H1 (cell line): Measurements from ENCODE around the gene AP1M2. TPM values are rescaled to one million over a fixed set of nuclear protein-coding genes. Genes with fewer than 3 reads are reported as not detected.
A peak's percentile ranks its signal among the peaks of the same experiment; 100 is the strongest.

Experiments
- ASH2L ChIP-seq: fragments of 200-600, 300-600 bp; sonication (generic); IDR thresholded peaks from one replicate; pipeline ENCODE4 v1.7.1; 2017; ENCODE audit warnings: low read length
- E2F6 ChIP-seq: IDR thresholded peaks from 2 replicates; pipeline ENCODE4 v1.6.1; 2012; ENCODE audit warnings: inconsistent platforms
- GTF2F1 ChIP-seq: IDR thresholded peaks from 2 replicates; pipeline ENCODE4 v1.6.1; 2012; ENCODE audit warnings: low read depth, low read length, improper control_type of control experiment, borderline replicate concordance
- HDAC2 ChIP-seq, 2 experiments: fragments of 300-600 bp in 1 of 2; sonication (generic) in 1 of 2; IDR thresholded peaks; 2 replicates each; pipeline ENCODE4 v1.6.1; 2011 to 2012; ENCODE audit warnings: low read depth in 2 of 2, low read length in 2 of 2, mild to moderate bottlenecking in 2 of 2, moderate library complexity in 2 of 2, borderline replicate concordance in 1 of 2, inconsistent platforms in 1 of 2
- HDAC6 ChIP-seq: IDR thresholded peaks from one replicate; pipeline ENCODE4 v1.7.1; 2012; ENCODE audit warnings: low read depth, mild to moderate bottlenecking, inconsistent platforms, low read length, moderate library complexity
- JUN ChIP-seq: IDR thresholded peaks from 2 replicates; pipeline ENCODE4 v1.6.1; 2011; ENCODE audit warnings: low read depth, mild to moderate bottlenecking, improper control_type of control experiment, low read length
- POLR2AphosphoS5 ChIP-seq: IDR thresholded peaks from 2 replicates; pipeline ENCODE4 v1.6.1; 2011; ENCODE audit warnings: low read depth, low read length
- RAD21 ChIP-seq, 2 experiments: IDR thresholded peaks in 1 of 2; conservative IDR thresholded peaks in 1 of 2; 2 replicates each; pipeline ENCODE4 v1.6.1; 2011; ENCODE audit warnings: low read depth in 2 of 2, low read length in 2 of 2, improper control_type of control experiment in 1 of 2, inconsistent platforms in 1 of 2, mild to moderate bottlenecking in 1 of 2, moderate library complexity in 1 of 2
- RBBP5 ChIP-seq: IDR thresholded peaks from 2 replicates; pipeline ENCODE4 v1.7.1; 2012; ENCODE audit warnings: low read depth, mild to moderate bottlenecking, inconsistent platforms, low read length, moderate library complexity, borderline replicate concordance
- RFX5 ChIP-seq: IDR thresholded peaks from 2 replicates; pipeline ENCODE4 v1.6.1; 2011; ENCODE audit warnings: low read depth, low read length, improper control_type of control experiment, borderline replicate concordance
- RXRA ChIP-seq: IDR thresholded peaks from 2 replicates; pipeline ENCODE4 v1.6.1; 2011; ENCODE audit warnings: low read depth, mild to moderate bottlenecking, low read length, moderate library complexity; ENCODE audit not compliant: insufficient read depth
- SAP30 ChIP-seq: fragments of 300-600 bp; sonication (generic); IDR thresholded peaks from 2 replicates; pipeline ENCODE4 v1.7.1; 2012; ENCODE audit warnings: low read length, moderate library complexity, mild to moderate bottlenecking, inconsistent platforms; ENCODE audit not compliant: insufficient read depth, insufficient replicate concordance
- SIX5 ChIP-seq: IDR thresholded peaks from 2 replicates; pipeline ENCODE4 v1.6.1; 2011; ENCODE audit warnings: mild to moderate bottlenecking, low read depth, low read length
- SUZ12 ChIP-seq: fragments of 200-600 bp; sonication (generic); IDR thresholded peaks from 2 replicates; pipeline ENCODE4 v1.6.1; 2012; ENCODE audit warnings: mild to moderate bottlenecking, inconsistent platforms, low read length, moderate library complexity, mixed read lengths
- ZNF274 ChIP-seq: IDR thresholded peaks from 2 replicates; pipeline ENCODE4 v1.7.0; 2012; ENCODE audit warnings: low read length, borderline replicate concordance; ENCODE audit errors: extremely low read depth
- polyA plus RNA-seq, 7 experiments: library from polyadenylated mRNA; depleted of rRNA in 3 of 7; stranded (reverse) in 5 of 7; unstranded in 2 of 7; fragments of >200 nt in 5 of 7; fragments of 200-250 nt in 2 of 7; gene quantifications; 1 replicate in 5 of 7; 2 replicates in 1 of 7; 4 replicates in 1 of 7; pipeline versions ENCODE4 v1.2.1 to v1.2.3, GENCODE V29; 2011 to 2013; ENCODE audit warnings: missing spikeins in 2 of 7, mixed read lengths in 2 of 7
- total RNA-seq: library from RNA; stranded (reverse); fragmentation: NEBNext Ultra II Directional; extraction: Animal tissue kit (Norgen Biotek cat#: 25700); gene quantifications from 2 replicates; pipeline ENCODE4 v1.2.1, GENCODE V29; 2021
- TF ChIP-seq, protein P1 (sequence below): IDR thresholded peaks from 2 replicates; pipeline ENCODE4 v1.6.1; 2011; ENCODE audit warnings: low read depth, mild to moderate bottlenecking, low read length; ENCODE audit not compliant: insufficient read depth

The AP1M2 gene
- total and polyA plus RNA-seq, 2 of the 8 experiments (the other 6 are each of a cell fraction or from before 2014, with no cell fraction given), result 140 to 161 TPM

DNA sequence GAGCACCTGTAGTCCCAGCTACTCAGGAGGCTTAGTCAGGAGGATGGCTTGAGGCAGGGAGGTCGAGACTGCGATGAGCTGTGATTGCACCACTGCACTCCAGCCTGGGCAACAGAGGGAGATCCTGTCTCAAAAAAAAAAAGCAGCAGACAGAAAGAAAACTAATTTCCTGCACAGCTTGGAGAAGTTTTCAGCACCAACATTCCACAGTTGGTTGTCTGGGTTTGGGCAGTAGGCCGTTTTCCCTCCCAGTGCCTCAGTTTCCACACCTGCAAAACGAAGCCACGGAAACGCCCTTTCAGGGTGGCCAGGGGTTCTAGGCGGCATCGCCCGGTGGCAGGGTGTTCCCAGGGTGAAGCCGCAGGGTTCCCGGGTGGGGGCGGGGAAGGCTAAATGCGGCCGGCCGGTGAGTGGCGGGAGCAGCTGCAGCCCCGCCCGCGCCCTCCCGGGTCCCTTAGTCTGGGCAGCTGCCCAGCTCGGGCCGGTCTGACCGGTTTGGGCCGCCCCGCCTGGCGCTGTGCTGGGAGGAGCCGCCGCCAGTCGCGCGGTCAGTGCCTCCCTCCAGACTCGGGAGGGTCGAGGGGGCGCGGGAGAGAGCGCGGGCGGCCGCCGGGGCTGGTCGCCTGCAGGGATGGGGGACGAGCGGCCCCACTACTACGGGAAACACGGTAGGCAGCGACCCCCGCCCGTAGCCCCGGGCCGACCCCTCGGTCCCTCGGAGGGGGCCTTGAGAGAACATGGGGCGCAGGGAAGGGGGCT is 38.1 kb upstream of the AP1M2 start, which contains the start of gene SLC44A2 (continued):
- TF ChIP-seq HDAC2 (IDR thresholded peaks at IDR 0.05; ENCODE audit: borderline replicate concordance in 1 of 2, low read depth in 2 of 2, low read length in 2 of 2) (no peak), E2F6 (no peak; the same call in 1 of the 2 replicates), RFX5 (no peak), RBBP5 (peak; percentile 92; the same call in 1 of the 2 replicates), RXRA (0 out of 2 replicates have a peak, but pooled peaks have one; percentile 20), JUN (peak; percentile 71), RAD21 (IDR thresholded peaks at IDR 0.05 in 1 of 2, conservative IDR thresholded peaks at IDR 0.05 in 1 of 2; ENCODE audit: low read depth in 2 of 2, low read length in 2 of 2) (peak in 1 of 2 experiments; percentile 6; a peak in 1 of 4 replicates), ZNF274 (no peak), ASH2L (peak; percentile 93), SAP30 (no peak), POLR2AphosphoS5 (peak; percentile 88), SIX5 (no peak), HDAC6 (no peak), SUZ12 (no peak), GTF2F1 (no peak)
- TF ChIP-seq, protein P1, sequence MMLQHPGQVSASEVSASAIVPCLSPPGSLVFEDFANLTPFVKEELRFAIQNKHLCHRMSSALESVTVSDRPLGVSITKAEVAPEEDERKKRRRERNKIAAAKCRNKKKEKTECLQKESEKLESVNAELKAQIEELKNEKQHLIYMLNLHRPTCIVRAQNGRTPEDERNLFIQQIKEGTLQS, result no peak
